ENCODE data around the gene MAP1B.
"Not testable (repeated sequence)": the region's sequence is repeated elsewhere in the genome, so short reads cannot be mapped to it uniquely, and the experiment has no call there.

The MAP1B gene

DNA sequence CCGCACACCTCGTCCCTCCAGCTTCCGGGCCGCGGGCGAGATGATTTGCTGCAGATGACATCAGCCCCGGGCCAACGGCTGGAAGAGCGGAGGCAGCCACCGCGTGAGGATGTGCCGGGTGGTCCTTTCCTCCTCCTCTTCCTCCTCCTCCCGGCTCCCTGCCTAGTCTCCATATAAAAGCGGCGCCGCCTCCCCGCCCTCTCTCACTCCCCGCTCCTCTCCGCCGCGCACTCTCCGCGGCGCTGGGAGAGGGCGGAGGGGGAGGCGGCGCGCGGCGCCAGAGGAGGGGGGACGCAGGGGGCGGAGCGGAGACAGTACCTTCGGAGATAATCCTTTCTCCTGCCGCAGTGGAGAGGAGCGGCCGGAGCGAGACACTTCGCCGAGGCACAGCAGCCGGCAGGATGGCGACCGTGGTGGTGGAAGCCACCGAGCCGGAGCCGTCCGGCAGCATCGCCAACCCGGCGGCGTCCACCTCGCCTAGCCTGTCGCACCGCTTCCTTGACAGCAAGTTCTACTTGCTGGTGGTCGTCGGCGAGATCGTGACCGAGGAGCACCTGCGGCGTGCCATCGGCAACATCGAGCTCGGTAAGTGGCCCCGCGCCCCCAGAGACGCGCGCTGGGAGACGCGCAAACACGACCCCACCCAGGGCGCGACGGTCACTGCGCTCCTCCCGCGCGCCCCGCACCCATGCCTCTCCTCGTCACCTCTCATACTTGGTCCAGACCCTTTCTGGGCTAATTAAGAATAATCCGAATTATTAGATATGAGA, at the start of gene MAP1B:
Gene MAP1B, plus strand, starts transcription at position 345 of the 770 bp plus-strand sequence. Its CDS starts 57 bp downstream, at position 402.
- no peak for DNase-seq

DNA sequence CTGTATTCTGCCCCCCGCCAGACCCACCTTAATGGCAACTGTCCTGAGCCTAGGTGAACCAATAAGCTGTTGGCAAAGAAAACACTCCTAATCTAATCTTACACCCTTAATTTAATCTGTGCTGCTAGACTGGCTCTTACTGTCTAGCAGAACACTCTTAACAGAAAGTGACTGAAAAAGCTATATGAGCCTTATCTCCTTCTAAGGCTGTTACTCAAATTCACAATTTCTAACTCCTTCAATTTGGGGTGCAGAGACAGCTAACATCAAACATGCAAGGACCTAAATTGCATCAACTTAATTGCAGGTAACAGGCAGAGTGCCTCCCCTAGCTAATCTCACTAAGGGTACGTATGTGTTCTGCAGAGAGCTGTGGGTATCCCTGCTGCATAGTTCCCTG, 49.5 kb upstream of the MAP1B start:
- DNase-seq: no peak

DNA sequence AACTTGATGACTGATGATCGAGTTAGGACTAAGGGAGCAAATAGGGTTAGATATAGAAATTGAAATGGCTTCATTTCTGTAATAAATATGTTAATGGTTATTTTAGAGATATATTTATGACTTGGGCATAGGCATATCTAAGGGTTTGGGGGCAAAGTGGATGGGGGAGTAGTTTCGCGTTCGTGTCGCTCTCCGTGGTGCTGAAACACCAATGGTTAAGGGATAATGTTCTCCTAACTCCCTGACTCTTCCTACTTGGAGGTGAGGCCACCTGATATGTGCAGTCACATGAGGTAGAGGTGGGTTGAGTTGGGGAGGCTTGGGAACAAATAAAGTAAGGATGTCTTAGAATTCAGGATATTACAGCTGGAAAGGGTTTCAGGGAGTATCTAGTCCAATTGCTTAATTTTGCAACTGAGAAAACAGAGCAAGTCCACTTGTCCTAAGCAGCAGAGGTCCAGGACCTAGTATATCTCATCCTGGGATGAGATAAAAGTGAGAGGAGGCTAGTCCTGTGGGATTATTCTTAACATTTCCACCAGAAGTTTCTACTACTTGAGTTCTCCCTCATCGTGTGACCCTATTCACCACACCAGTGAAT, 44.0 kb upstream of the MAP1B start:
- DNase-seq: peak; percentile 19

DNA sequence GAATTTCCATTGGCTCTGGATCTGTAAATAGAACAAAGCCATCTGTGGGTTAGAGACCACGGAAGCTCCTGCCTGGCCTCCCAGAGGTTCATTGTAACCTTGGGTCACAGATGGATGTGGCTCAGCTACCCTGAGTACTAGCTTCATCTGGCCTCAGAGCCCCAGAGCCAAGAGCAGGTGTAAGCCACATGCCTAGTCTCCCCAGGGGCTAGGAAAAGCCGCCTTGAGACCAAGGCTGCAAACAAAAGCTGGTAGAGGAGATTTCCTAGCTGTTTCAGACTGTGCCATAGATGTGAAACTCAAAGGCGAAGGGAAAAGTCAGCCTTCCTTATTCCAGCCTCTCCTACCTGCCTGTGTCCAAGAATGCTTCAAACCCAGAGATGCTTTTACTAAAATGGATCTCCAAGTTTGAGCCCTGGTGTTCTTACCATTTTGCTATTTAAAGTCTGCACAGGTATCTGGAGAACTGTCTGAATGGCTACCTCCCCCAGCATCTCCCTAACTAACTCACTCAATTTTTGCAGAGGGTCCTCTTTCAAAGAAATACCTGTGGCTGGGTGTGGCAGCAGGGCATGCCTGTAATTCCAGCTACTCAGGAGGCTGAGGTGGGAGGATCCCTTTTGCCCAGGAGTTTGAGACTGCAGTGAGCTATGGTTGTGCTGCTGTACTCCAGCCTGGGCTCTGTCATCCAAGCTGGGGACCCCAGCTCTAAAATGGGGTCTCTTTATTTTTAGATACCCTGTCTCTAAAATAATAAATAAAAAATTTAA, 42.3 kb upstream of the MAP1B start:
- no peak for DNase-seq

DNA sequence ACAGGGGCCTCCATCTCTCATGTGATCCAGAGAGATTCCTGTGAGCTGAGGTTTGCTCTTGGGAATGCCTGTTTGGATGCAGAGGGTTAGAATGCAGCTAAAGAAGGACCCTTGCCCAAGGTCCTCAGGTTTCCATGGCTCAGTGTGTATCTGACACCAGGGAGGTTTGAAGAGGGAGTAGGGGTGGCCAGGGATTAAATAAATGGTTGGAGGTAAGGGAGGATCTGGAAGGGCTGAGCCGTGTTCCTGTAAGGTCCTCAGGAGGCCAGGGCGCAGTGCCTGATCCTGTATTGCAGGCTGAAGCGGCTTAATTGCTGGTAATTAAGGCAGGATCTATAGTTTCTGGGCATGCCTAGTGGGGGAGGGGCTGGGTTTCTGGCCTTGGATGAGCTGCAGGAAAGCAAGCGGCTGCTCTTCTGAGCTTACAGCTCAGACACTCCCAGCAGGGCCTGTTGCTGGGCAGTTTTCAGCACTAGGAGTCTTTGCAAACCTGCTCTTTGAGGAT, 41.5 kb upstream of the MAP1B start:
- DNase-seq: no peak

DNA sequence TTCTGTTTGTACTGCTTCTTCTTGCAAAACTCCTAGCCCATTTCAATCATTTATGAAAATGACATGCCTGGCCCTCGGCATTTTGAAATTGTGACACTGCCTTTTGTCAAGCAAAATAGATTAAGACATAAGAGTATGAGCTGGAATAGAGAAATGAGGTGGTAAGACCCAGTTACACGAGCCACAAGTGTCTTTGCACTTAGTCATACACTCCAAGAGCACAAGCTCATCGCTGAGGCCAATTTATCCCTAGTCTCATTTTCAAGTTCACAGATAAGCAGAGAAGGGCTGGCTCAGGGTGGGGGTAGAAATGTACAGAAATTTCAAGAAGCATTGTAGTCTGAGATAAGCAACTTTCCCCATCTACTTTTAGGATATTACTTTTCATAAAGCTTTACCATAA, 40.6 kb upstream of the MAP1B start:
- DNase-seq: no peak

DNA sequence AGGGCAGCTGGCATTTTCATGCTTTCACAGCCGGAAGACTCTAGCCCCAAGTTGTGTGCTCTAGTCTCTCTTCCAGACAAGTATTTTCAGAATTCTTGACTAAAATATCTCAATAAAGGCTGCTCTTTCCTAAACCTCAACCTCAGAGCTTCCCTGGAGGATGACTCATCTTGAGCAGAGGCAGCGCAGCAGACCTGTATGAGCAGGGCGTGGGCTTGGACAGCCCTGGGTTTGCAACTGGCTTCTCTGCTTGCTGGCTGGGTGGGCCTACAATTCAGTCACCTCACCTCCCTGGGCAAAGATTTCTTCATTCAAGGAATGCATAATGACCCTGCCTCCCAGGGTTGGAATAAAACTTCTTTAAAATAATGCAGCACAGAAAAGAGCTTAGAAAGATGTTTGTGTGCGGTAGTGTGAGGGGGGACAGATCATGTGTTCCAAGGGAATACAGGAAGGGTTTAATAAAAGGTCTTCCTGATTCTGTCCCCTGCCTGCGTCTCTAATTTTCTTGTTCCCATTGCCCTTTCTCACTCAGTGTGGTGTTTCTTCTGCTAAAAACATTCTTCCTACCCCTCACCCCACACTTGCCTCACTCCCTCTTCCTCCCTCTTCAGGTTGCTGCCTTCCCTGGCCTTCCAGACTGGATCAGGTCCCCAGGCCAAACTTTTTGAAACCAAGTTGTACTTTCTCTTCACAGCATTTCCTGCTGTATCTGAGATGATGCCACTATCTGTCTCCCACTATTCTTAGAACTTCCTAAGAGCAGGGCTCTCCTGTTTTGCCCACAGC, 39.4 kb upstream of the MAP1B start:
- no peak for DNase-seq

DNA sequence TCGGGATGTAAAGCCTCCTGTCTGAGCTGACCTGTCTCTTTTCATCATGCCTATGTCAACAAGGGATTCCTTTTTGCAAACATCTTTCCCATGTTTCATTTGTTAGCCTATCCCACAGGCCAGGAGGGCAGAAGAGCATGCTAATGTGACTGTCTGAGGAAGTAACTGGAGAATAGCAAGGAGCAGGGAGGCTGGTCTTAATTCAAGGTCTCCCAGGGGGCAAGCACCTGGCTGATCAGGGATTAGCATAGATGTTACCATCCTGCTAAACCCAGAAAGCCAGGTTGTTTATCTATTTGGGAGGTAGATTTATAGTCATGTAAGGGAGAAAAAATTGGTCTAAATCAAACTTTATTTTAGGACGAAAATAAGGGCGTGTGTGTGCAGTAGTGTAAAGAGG, 36.7 kb upstream of the MAP1B start:
- no peak for DNase-seq

DNA sequence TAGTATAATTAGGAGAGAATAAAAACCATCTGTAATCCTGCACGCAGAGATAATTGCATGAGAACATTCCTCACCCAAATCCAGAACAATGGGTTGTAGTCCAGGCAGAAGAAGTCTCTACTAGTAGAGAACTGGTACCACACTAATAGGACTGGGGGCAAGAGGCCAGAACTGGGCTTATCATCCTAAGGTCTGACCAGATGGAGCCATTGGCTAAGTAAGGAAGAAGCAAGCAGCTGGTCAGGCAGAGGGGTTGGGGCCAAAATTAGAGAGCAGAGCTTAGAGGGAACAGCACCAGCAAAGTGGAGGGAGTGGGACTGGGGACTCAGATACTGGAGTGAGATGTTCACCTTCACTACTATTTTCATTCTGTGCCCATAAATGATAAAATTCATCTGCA, 35.4 kb upstream of the MAP1B start:
- DNase-seq: no peak

DNA sequence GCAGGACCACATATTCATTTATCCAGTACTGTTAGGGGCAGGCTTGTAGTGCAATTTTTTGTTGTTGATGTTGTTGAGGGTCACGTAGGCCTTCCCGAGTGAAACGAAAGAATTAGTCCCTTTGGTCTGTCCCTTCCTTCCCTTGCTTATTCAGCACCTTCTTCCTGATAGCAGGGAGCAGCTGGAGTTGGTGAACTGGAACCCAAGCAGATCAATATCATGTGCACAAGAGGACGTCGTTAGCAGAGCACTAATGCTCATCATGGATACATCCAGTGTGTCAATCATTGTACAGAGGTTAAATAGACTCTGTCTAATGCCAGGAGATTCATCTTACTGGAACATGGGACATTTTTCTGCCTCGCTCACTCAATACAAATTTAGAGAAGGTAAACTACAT, 33.0 kb upstream of the MAP1B start:
- DNase-seq: no peak

DNA sequence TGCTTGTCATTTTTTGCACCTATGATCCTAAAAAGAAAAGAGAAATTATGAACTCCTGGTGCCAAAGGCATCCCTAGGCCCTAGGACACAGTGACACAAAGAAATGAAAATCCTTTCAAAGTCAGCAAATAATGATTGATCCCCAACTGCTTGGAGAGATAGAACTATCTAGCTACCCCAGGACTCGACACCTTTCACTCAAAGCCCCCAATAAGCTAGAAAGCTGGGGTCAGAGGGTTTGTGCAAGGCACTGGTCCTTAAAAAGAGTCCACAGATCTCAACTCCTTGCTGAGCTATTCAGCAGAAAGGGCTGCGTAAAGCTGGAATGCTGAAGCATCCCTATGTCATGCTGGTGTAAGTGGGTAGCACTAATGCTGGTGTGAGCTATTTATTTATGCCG, 31.8 kb upstream of the MAP1B start:
- no peak for DNase-seq

DNA sequence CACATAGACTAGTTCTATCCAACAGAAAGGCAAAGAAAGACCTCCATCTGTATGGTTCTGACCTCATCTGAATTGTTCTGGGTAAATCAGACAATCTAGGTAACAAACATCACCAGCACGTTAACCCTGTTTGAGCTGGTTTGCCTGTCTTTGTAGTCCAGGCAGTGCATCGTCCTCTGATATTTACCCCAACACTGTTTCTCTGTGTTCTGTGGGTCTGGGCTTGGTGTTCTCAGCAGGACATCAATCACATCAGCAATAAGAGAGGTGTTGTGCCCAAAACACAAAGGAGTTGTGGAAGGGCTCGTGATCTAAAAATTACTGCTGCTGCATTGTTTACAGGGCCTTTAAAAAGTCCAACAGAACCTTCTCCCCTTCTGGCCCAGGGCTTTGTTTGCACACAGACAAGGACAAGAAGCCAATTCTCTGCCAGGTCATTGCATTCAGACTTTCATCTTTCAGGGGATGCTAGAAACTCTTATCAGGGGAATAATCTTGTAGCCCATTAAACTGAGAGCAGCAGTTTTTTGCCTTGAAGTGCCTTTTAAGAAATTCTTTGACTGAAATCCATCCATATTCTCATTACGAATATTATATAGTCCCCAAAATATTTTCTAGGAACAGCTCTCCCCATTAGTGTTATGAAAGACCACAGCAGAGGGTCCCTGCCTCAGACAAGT, 30.5 kb upstream of the MAP1B start:
- DNase-seq: no peak

DNA sequence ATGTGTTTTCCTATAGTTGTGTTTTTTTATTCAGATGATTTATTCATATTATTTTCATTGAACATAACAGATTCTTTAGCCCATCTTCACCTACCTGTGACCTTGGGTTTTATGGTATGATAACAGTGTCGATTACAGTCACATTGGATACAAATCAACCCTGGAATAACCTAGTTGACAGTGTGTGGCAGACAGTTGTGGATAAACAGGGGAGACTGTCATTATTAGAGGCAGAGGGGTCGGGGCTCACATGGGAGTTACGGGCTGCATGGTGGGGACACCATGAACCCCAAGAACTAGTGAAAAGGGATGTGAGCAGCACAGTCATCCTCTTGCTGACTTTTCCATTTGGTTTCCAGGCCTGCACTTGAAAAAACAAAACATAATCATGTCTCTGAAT, 29.9 kb upstream of the MAP1B start:
- DNase-seq: no peak

DNA sequence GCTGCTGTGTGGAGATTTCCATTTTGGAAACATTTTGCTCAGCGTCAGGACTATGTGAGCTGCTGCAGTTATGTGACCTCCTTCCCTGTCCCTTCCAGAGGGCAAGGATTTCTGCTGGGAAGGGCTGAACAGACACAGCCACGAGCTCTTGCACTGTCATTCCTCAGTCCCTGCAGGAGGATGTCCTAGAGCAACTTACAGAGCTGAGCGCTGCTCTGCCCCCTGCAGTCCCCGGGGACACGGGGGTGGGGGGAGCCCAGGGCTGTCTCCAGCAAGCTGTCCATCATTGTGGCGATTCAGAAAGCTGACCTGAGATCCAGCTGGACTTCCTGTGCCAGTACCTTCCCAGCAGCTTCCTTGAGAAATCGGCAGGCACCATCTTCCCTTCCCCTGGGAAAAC, 28.0 kb upstream of the MAP1B start:
- no peak for DNase-seq

DNA sequence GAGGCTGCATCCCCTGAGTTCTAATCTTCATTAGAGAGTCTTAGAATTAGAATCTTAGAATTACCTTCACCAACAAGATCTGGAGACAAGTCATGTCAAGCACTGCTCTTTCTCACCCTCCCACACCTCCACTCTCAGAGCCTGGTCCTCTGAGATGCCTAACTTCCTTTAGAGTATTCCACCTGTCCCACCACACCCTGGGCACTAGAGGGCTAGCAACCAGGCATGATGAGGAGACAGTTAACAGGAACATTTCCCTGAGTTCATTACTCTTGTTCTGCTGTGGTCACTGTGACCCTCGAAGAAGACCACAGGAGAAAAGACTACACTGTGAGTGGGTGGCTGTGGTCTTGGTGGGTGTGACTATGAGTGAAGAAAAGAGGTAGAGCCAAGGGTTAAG, 25.2 kb upstream of the MAP1B start:
- DNase-seq: no peak

DNA sequence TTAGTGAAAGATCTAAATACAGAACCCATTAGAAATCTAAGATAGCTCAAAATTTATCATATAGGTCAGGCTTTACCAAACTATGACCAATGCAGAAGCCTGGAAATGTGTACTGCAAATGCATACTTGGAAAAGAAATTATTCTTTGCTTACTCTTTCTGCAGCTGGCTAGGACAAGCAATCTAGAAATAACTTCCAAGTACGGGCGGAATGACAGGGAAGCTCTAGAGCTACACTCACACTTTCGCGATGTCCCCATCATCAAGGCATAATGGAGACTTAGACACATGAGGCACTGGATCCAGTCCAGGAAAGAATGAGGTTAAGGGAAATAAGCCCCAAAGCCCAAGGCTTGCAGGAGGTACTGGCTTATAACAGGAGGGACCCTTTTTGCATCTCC, 22.4 kb upstream of the MAP1B start:
- DNase-seq: no peak

DNA sequence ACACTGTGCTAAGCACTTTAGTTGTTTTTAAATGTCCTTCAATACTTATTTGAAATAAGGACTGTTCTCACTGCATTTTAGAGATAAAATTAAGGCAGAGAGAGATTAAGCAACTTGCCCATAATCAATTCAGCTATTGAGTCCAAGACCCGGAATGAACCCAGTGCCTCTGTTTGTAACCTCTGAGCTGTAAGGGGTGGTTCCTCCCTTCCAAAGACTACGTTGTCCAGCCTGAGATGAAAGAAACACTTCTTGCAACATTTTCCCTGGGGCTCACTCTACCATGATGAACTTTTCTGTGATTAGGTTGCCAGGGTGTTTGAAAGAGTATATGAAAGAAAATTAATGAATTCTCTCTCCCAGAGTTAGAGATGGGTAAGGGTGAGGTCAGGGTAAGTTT, 22.0 kb upstream of the MAP1B start:
- no peak for DNase-seq

DNA sequence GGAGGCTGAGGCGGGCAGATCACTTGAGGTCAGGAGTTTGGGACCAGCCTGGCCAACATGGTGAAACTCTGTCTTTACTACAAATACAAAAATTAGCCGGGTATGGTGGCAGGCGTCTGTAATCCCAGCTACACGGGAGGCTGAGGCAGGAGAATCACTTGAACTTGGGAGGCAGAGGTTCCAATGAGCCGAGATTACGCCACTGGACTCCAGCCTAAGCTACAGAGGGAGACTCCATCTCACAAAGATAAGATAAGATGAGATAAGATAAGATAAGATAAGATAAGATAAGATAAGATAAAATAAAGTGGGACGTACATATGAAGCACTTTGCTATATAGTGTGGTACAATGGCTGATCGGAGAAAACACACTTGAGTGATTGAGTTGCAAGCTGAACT, 17.6 kb upstream of the MAP1B start:
- not testable (repeated sequence) for DNase-seq

DNA sequence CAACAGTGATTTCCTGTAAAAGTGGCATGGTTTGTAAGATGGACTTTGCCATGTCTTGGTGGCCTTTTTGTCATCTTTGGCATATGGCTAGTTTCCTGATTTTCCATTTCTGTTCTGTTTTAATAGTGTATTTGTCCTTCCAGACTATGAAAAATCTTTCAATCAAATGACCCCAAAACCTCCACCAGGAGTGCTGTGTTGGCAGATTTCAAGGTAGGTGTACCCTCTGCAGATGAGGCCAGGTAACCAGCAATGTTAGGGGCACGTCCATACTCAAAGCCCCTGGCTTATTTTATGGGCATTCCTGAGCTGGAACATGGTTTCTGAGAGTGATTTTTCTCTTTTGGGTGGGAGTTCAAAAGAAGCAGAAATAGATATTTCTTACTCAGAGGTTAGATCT, 15.2 kb upstream of the MAP1B start:
- DNase-seq: no peak

DNA sequence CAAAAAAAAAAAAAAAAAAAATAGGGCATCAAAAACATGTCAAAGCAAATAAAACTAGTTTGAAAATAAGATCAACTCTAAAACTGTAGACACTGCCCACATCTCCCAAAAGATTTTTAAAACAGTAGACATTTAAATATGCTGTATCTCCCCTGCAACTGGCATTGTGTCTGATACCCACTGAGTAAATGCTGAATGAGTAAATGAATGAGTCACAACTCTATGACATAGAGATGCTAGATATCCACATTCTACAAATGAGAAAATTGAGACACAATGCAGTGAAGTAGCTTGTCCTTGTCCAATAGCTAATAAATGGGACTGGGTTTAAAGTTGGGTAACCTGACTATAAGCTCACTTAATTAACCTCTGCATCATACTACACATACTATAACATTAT, 14.1 kb upstream of the MAP1B start:
- DNase-seq: no peak

DNA sequence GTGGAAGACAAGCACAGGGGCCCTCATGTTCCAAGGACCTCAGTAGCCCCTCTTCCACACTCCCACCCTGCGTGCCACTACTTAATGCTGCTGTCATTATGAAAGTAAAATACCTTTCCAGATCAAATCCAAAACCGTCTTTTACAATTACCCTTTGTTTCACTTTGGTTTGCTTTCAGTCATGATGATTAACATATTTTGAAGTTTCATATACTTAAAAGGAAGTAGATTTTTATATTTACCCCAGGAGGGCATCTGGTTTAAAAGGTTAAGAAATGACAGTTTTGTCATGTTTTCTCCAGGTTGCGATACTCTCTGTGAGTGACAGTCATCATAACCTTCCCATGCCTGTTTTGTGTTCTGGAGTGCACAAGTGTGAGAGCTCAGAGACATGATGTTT, 13.5 kb upstream of the MAP1B start:
- DNase-seq: no peak

DNA sequence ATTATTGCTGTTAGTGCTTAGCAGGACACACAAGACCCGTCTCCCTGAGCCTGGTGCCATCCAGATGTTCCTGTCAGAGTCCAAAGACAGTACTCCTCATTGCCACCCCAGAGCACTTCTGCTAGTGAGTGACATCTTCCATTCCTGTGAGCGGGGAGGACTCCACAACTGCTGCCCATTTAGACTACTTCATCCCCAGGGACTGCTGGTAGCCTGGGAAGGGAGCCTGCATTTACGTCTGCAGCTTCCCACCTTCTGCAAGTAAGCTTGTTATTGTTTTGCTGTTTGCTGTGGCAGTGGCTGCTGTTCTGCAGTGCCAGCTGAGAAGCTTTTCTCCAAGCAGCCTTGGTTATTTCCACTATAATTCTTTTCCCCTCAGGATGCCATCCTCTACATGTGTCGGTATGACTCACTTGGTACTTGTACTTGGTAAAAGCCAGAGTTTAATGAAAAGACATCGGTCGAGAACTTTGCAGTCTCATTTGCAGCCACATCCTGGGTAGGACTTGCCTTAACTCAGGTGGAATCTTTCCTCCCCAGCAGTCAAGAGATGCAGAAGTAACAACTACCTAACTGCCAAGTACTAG, 10.6 kb upstream of the MAP1B start:
- no peak for DNase-seq

All from KG1 (cell line).